ENCODE measurements around the gene ROBO2.

Gene ROBO2

GRCh38 chr3:77684115-77684514 lies 644.2 kb downstream of the ROBO2 start:
- no peak for DNase-seq (ENCODE audit: low read depth)
- H3K4me3 ChIP-seq (ENCODE audit: low read depth, low read length): no peak overlapping the region

GRCh38 chr3:77685713-77686112 lies 645.8 kb downstream of the ROBO2 start:
- H3K4me3 ChIP-seq (ENCODE audit: low read depth, low read length): no peak overlapping the region
- no peak for DNase-seq (ENCODE audit: low read depth)

GRCh38 chr3:77686560-77686959 lies 646.7 kb downstream of the ROBO2 start:
- no peak overlapping the region for H3K4me3 ChIP-seq (ENCODE audit: low read depth, low read length)
- no peak for DNase-seq (ENCODE audit: low read depth)

- DNase-seq (ENCODE audit: low read depth): no peak
- H3K4me3 ChIP-seq (ENCODE audit: low read depth, low read length): no peak overlapping the region
Measured at GRCh38 chr3:77687545-77687944, 647.6 kb downstream of the ROBO2 start.

- H3K4me3 ChIP-seq (ENCODE audit: low read depth, low read length): no peak overlapping the region
- no peak for DNase-seq (ENCODE audit: low read depth)
Measured at GRCh38 chr3:77690284-77690845, 650.5 kb downstream of the ROBO2 start.

- DNase-seq (ENCODE audit: low read depth): no peak
- H3K4me3 ChIP-seq (ENCODE audit: low read depth, low read length): no peak overlapping the region
Measured at GRCh38 chr3:77693147-77693546, 653.2 kb downstream of the ROBO2 start.

- DNase-seq (ENCODE audit: low read depth): no peak
- H3K4me3 ChIP-seq (ENCODE audit: low read depth, low read length): no peak overlapping the region
Measured at GRCh38 chr3:77699125-77699691, 659.3 kb downstream of the ROBO2 start.

Measured in skeletal muscle cell (primary cell).